ENCODE measurements around the gene SIX1. TPM values are rescaled to one million over a fixed set of nuclear protein-coding genes. Genes with fewer than 3 reads are reported as not detected.

Gene SIX1
- total RNA-seq, 1 donor from 2014 or later = 42.4 TPM

Other genes with a start within 250 kb of the SIX1 start
- 1.6 TPM for gene C14orf39, start 163.4 kb downstream of the SIX1 start, total RNA-seq
- gene SIX6, start 140.3 kb downstream of the SIX1 start, total RNA-seq = not detected
- gene SIX4, start 74.9 kb upstream of the SIX1 start, total RNA-seq = 30.6 TPM
- gene MNAT1, start 85.3 kb upstream of the SIX1 start, total RNA-seq = 90.4 TPM